ENCODE measurements around the gene ALCAM.

- TF ChIP-seq CTCF (IDR thresholded peaks at IDR 0.05; ENCODE audit: extremely low read depth in 1 of 2, insufficient read depth in 1 of 2, low read depth in 1 of 2, low read length in 2 of 2), result no peak
- no peak for TF ChIP-seq JUN (IDR thresholded peaks at IDR 0.05; ENCODE audit: borderline replicate concordance, insufficient read depth, insufficient read length, low read depth)
- no peak for TF ChIP-seq POLR2A (IDR thresholded peaks at IDR 0.05; ENCODE audit: low read depth, low read length)
- TF ChIP-seq EZH2 (IDR thresholded peaks at IDR 0.05; ENCODE audit: borderline replicate concordance, low read depth, low read length, severe bottlenecking), result no peak
- no peak for TF ChIP-seq FOS (IDR thresholded peaks at IDR 0.05; ENCODE audit: borderline replicate concordance, insufficient read depth, low read length)
- no peak for TF ChIP-seq MYC (IDR thresholded peaks at IDR 0.05; ENCODE audit: low read depth, low read length)
Measured at GRCh38 chr3:105425153-105425502, 58.4 kb downstream of the ALCAM start.
